ENCODE measurements around the gene MAS1L. TPM values are rescaled to one million over a fixed set of nuclear protein-coding genes. Genes with fewer than 3 reads are reported as not detected.
"Not testable (repeated sequence)": the region's sequence is repeated elsewhere in the genome, so short reads cannot be mapped to it uniquely, and the experiment has no call there.

Gene MAS1L
- polyA plus RNA-seq, 1 donor from 2014 or later, result not detected

DNA sequence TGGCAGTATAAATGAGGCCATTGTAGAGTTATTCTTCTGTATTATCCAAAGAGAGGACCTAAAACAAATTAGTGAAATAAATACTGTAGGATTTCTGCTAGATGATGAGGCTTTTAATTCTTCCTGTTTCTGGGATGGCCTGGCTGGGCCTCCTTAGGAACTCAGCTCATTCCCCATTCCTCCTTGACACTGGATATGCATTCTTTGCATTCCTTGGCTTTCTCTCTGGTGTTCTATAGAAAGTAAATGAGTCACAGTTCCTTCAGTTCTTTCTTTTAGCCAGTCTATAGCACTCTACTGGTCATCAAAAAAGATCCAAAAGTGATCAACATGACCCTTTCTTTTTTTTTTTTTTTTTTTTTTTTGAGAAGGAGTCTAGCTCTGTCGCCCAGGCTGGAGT, 40.1 kb downstream of the MAS1L start:
- Histone ChIP-seq H3K9me3 (ENCODE audit: low read length) (no peaks in the 10 kb centered on the region), H3K9ac (ENCODE audit: low read length) (no peak overlapping the region), H3K36me3 (ENCODE audit: insufficient read depth, low read length) (no peaks in the 10 kb centered on the region), H2AFZ (ENCODE audit: low read depth, low read length) (no peak overlapping the region), H3K4me2 (ENCODE audit: low read length) (no peak overlapping the region), H3F3A (ENCODE audit: insufficient read depth, low read length, poor library complexity, severe bottlenecking) (no peaks in the 10 kb centered on the region), H3K27ac (ENCODE audit: low read length) (no peak overlapping the region), H3K9me2 (ENCODE audit: insufficient read depth, low read length) (no peaks in the 10 kb centered on the region), H3K79me2 (replicated peaks; ENCODE audit: insufficient read depth, low read length) (no peaks in the 10 kb centered on the region), H3K4me3 (ENCODE audit: low read length) (no peak overlapping the region), H3K27me3 (ENCODE audit: insufficient read depth, low read depth, low read length) (no peaks in the 10 kb centered on the region), H4K20me1 (ENCODE audit: insufficient read depth) (no peaks in the 10 kb centered on the region)
- TF ChIP-seq TAF1 (IDR thresholded peaks at IDR 0.05; ENCODE audit: low read depth) (no peak), SMC3 (conservative IDR thresholded peaks at IDR 0.05; ENCODE audit: poor library complexity) (no peak), EP300 (conservative IDR thresholded peaks at IDR 0.05; ENCODE audit: poor library complexity, severe bottlenecking) (no peak), MXI1 (conservative IDR thresholded peaks at IDR 0.05; ENCODE audit: poor library complexity, severe bottlenecking) (no peak), RAD21 (conservative IDR thresholded peaks at IDR 0.05) (no peak), POLR2AphosphoS5 (IDR thresholded peaks at IDR 0.05) (no peak), EZH2 (IDR thresholded peaks at IDR 0.05; ENCODE audit: borderline replicate concordance, insufficient read depth, low read length, poor library complexity, severe bottlenecking) (no peak)
- TF ChIP-seq, protein P1, sequence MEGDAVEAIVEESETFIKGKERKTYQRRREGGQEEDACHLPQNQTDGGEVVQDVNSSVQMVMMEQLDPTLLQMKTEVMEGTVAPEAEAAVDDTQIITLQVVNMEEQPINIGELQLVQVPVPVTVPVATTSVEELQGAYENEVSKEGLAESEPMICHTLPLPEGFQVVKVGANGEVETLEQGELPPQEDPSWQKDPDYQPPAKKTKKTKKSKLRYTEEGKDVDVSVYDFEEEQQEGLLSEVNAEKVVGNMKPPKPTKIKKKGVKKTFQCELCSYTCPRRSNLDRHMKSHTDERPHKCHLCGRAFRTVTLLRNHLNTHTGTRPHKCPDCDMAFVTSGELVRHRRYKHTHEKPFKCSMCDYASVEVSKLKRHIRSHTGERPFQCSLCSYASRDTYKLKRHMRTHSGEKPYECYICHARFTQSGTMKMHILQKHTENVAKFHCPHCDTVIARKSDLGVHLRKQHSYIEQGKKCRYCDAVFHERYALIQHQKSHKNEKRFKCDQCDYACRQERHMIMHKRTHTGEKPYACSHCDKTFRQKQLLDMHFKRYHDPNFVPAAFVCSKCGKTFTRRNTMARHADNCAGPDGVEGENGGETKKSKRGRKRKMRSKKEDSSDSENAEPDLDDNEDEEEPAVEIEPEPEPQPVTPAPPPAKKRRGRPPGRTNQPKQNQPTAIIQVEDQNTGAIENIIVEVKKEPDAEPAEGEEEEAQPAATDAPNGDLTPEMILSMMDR (IDR thresholded peaks at IDR 0.05; ENCODE audit: poor library complexity, severe bottlenecking), result no peak
- TF ChIP-seq, protein P2, sequence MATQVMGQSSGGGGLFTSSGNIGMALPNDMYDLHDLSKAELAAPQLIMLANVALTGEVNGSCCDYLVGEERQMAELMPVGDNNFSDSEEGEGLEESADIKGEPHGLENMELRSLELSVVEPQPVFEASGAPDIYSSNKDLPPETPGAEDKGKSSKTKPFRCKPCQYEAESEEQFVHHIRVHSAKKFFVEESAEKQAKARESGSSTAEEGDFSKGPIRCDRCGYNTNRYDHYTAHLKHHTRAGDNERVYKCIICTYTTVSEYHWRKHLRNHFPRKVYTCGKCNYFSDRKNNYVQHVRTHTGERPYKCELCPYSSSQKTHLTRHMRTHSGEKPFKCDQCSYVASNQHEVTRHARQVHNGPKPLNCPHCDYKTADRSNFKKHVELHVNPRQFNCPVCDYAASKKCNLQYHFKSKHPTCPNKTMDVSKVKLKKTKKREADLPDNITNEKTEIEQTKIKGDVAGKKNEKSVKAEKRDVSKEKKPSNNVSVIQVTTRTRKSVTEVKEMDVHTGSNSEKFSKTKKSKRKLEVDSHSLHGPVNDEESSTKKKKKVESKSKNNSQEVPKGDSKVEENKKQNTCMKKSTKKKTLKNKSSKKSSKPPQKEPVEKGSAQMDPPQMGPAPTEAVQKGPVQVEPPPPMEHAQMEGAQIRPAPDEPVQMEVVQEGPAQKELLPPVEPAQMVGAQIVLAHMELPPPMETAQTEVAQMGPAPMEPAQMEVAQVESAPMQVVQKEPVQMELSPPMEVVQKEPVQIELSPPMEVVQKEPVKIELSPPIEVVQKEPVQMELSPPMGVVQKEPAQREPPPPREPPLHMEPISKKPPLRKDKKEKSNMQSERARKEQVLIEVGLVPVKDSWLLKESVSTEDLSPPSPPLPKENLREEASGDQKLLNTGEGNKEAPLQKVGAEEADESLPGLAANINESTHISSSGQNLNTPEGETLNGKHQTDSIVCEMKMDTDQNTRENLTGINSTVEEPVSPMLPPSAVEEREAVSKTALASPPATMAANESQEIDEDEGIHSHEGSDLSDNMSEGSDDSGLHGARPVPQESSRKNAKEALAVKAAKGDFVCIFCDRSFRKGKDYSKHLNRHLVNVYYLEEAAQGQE (IDR thresholded peaks at IDR 0.05; ENCODE audit: borderline replicate concordance), result no peak

DNA sequence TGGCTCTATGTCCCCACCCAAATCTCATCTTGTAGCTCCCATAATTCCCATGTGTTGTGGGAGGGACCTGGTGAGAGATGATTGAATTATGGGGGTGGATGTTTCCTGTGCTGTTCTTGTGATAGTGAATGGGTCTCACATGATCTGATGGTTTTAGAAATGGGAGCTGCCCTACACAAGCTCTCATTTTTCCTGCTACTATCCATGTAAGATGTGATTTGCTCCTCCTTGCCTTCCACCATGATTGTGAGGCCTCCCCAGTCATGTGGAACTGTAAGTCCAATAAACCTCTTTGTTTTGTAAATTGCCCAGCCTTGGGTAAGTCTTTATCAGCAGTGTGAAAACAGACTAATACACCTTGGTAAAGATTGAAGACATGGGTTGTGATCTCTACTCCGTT, 43.7 kb downstream of the MAS1L start:
- H3F3A ChIP-seq (ENCODE audit: insufficient read depth, low read length, poor library complexity, severe bottlenecking); H3K9me2 ChIP-seq (ENCODE audit: insufficient read depth, low read length); H3K4me2 ChIP-seq (ENCODE audit: low read length); H3K27me3 ChIP-seq (ENCODE audit: insufficient read depth, low read depth, low read length); H3K79me2 ChIP-seq (replicated peaks; ENCODE audit: insufficient read depth, low read length); H3K9ac ChIP-seq (ENCODE audit: low read length); H3K36me3 ChIP-seq (ENCODE audit: insufficient read depth, low read length); H3K9me3 ChIP-seq (ENCODE audit: low read length); H4K20me1 ChIP-seq (ENCODE audit: insufficient read depth); H2AFZ ChIP-seq (ENCODE audit: low read depth, low read length); H3K4me3 ChIP-seq (ENCODE audit: low read length); H3K27ac ChIP-seq (ENCODE audit: low read length): not testable (repeated sequence)

DNA sequence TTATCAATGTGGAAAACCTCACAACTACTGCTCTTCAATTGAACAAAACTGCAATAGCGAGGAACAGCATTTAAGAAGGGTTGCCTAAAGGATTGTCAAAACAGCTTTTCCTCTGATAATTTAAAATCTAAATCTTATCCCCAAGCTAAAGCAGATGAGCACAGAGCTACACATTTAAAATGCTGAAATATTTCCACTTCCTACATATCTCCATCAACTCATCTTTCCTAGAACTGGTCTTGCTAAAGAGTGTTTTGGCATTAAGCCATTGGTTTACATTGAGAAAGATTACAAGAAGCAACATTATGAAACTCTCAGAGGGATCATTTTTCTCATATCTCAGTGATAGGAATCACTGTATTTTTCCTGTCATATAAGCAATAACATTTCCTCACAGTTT, 45.0 kb downstream of the MAS1L start:
- no peaks in the 10 kb centered on the region for H3F3A ChIP-seq (ENCODE audit: insufficient read depth, low read length, poor library complexity, severe bottlenecking)
- H3K4me3 ChIP-seq (ENCODE audit: low read length), result no peak overlapping the region
- H3K9ac ChIP-seq (ENCODE audit: low read length), result no peak overlapping the region
- TF ChIP-seq, protein P1 (IDR thresholded peaks at IDR 0.05; ENCODE audit: poor library complexity, severe bottlenecking), result no peak
- no peak for TF ChIP-seq SMC3 (conservative IDR thresholded peaks at IDR 0.05; ENCODE audit: poor library complexity)
- TF ChIP-seq, protein P2 (IDR thresholded peaks at IDR 0.05; ENCODE audit: borderline replicate concordance), result no peak
- no peak for TF ChIP-seq MXI1 (conservative IDR thresholded peaks at IDR 0.05; ENCODE audit: poor library complexity, severe bottlenecking)
- TF ChIP-seq EP300 (conservative IDR thresholded peaks at IDR 0.05; ENCODE audit: poor library complexity, severe bottlenecking), result no peak
- TF ChIP-seq RAD21 (conservative IDR thresholded peaks at IDR 0.05), result no peak
- no peak for TF ChIP-seq EZH2 (IDR thresholded peaks at IDR 0.05; ENCODE audit: borderline replicate concordance, insufficient read depth, low read length, poor library complexity, severe bottlenecking)
- TF ChIP-seq TAF1 (IDR thresholded peaks at IDR 0.05; ENCODE audit: low read depth), result no peak
- TF ChIP-seq POLR2AphosphoS5 (IDR thresholded peaks at IDR 0.05), result no peak
- no peak overlapping the region for H2AFZ ChIP-seq (ENCODE audit: low read depth, low read length)
- H3K9me3 ChIP-seq (ENCODE audit: low read length), result no peaks in the 10 kb centered on the region
- H3K79me2 ChIP-seq (replicated peaks; ENCODE audit: insufficient read depth, low read length), result no peaks in the 10 kb centered on the region
- no peaks in the 10 kb centered on the region for H3K9me2 ChIP-seq (ENCODE audit: insufficient read depth, low read length)
- no peak overlapping the region for H3K27ac ChIP-seq (ENCODE audit: low read length)
- no peaks in the 10 kb centered on the region for H4K20me1 ChIP-seq (ENCODE audit: insufficient read depth)
- no peak overlapping the region for H3K4me2 ChIP-seq (ENCODE audit: low read length)
- no peaks in the 10 kb centered on the region for H3K36me3 ChIP-seq (ENCODE audit: insufficient read depth, low read length)
- no peaks in the 10 kb centered on the region for H3K27me3 ChIP-seq (ENCODE audit: insufficient read depth, low read depth, low read length)

Measured in neural cell (in vitro differentiated cells).